Kidney tubule cell (primary cell): Measurements from ENCODE around the gene DNAJC13.
"Not testable (repeated sequence)": the region's sequence is repeated elsewhere in the genome, so short reads cannot be mapped to it uniquely, and the experiment has no call there.

ENCODE experiments used
- DNase-seq: peaks from one replicate; pipeline ENCODE4 v3.0.0-alpha.2; 2018; ENCODE audit warnings: low spot score

DNAJC13 gene

DNA sequence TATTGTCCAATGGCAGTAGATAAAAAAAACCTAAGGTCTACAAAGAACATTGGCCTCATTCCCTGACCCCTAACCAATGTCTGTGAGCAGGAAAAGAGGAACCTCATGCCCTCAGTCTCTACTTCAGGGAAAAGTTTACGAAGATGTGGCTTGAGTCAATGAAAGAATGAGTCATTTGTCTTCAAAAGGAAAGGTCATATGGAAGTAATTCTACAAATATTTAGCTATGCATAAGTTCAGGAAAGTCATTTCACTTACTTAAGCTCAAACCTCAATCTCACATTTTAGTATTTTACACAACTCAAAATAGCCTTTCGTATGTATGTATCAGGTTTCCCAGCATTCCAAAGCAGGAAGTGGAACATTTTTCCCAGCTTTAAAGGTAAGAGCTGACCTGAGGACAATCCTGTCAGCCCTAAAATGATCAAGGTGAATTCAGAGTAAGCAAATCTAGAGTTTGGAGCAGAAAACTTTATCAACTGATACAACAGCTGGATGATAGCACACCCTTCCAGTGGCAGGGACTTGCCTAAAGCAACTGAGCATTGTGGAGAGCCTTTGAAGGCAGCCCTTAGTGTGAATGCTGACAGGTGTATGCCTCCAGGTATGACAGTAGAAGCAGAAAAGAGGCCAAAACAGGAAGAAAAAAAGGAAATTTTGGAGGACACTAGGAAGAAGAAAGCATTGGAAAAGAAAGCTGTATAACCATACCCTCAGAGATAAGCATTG lies 125.9 kb downstream of the DNAJC13 start:
- peak; percentile 74 for DNase-seq

DNA sequence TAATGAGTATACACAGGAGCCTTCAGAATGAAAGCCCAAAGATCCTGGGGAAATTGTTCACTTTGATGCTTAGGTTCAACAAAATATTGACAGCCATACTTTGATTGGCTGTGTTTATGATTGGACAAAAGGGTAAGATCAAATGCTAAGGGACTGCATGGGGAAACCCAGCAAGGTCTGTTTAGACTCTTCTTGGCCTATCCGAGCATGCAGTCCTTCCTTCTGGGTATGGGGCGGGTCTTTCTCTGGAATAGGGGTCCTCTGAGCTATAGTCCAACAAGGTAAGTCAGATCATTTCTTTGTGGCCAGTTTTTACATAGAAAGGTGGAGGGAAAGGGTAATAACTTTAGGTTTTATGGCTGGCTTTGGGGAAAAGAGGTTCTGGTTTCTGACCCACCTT lies 126.8 kb downstream of the DNAJC13 start:
- no peak for DNase-seq

DNA sequence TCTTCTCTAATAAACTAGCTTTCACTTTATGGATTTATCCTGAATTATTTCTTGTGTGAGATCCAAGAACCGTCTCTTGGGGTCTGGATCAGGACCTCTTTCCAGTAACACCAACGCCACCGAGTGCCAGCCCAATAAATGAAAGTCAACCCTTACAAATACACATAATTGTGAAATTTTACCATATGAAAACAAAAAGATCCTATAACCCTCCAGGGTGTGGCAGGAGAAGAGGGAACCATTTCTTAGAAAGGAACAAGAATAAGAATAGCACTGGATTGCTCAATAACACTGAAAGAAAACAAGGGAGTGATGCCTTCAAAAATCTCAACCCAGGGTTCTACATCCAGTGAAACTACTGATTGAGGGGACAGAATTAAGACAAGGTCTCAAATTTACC lies 128.2 kb downstream of the DNAJC13 start:
- DNase-seq, result no peak

DNA sequence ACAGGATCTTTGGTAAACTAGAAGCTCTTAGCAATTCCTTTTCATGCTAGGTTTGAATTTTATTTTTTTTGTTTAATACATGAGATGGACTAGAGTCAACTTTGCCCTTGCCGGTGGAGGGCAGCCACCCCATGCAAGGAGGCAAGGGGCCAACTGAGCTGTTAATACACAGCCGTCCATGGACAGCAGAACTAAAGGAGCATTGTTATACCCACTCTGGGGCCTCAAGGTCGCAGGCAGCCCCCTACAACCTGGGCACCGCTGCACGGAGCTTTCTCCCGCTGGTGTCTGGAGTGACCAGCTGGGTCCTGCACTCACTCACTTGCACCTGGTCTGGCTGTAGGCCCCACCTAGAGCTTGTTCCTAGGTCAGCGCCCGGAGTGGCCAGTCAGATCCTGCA lies 131.9 kb downstream of the DNAJC13 start:
- DNase-seq, result no peak

DNA sequence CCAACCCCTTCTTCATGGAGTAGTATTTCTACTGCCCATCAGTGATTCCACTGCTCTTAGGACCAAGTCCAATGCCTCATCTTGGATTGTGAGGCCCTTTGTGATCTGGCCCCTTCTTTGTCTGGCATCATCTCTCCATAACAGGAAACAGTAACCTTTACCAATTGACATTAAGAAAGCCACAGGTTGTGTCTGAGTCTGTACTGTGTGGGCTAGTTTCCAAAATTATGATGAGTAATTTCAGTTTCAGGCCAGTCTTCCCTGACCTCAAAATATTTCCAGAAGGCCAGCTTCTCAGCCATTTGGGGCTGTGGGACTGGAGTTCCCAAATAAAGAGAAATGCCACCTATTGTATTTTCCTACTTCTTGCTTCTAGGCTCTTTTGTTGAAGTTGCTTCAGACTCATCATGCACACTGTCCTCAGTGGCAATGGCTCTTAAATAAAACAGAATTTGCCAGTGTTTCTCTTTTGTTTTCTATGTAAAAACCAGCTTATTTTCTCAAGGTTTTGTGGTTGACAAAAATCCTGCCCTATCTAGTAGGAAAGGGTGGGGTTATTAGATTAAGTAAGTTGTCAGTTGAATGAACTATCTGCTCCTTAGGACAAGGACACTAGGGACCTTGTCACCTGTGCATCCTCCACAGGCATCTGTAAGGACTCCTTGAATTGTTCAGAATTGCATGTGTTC lies 132.7 kb downstream of the DNAJC13 start:
- peak; percentile 54 for DNase-seq

DNA sequence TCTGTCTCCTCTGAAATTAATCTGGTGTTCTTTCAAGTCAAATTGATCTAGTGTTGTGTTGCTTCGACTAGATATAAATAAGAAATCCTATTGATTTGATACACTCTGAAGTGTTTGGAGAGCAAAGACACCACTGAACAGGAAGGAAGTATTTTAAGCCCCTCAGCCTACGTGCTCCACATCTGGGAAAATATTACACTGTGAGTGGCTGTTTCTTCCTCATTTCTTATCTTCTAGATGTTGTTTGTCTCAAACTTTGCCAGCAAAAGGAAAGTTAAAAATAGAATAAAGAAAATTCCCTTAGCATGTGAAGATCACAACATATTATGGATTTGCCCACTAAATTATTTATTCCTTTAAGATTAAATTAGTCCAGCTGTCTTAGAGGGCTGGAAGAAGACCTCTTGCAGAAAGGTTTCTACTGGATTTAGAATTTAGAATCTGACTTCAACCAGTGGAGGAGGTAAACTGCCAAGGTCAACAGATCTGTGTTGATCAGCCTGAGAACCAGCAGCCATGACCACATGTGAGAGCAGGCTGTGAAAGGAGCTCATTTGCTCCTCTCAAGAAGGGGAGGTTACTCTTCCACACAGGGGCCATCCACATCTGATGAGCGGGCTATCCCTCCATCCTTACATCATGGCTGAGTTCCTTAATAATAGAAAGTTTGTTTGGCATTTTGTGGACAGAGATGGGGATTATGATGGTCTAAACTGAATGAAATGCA lies 133.4 kb downstream of the DNAJC13 start:
- no peak for DNase-seq

DNA sequence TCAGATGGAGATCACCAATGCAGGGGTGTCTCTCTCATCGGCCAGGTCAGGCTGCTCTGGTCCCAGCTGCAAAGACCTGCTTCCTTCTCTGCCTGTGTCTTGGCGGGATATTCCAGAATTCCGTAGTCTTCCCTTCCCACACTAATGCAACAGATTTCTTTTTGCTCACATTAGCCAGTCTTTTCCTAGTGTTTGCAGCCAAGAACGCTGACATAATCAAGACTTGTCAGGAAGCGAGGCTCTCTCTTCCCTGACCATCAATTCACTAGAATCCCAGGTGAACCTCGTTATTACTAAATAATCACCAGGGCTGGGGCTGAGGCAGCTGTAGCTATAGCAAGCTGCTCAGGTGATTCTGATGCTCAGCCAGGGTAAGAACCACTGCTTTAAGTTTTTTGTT lies 136.5 kb downstream of the DNAJC13 start:
- no peak for DNase-seq

DNA sequence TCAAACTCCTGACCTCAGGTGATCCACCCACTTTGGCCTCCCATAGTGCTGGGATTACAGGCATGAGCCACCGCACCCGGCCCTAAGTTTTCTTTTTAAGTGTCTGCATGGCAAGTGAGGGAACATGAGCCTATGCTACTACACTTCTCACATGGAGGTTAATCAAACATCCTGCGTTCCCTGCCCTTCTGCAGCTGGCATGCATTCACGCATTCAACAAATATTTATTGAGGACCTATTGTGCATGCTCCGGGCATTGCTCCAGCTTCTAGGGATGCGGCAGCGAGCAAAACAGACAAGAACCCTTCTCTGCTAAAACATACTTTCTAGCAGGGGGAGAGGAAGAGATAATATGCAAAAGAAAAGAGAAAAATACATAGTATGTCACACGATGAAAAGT lies 137.1 kb downstream of the DNAJC13 start:
- no peak for DNase-seq

DNA sequence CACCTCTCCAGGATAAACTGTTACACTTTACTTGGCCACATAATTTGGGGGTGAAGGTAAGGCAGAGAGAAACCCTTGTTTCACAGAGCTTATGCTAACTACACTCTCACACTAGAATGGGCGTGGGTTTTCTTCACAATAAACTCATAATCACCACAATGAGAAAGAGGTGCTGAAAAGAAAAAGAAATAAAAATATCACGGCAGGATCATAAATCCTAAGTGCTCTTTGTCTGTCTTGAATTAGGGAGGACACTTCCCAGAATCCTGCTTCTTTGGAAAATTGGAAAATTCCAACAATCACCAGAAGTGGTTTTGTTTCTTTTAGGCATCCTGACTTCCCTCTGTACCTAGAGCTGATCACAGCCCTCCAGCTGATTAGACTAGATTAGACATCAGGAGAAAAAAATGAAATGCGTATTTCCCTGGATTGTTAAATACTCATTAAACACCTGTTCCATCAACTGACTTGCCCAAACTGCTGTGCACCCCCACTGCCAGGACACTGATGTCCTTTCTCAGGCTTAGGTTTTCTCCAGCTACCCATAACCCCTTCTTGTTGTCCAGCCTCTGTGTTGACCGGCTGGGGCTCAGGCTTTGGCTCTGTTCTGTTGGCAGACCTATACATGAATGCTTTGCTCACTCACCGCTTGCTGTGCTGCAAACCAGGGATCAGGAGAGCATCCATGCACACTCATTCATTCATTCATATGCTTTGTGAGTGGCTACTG lies 138.2 kb downstream of the DNAJC13 start:
- no peak for DNase-seq

DNA sequence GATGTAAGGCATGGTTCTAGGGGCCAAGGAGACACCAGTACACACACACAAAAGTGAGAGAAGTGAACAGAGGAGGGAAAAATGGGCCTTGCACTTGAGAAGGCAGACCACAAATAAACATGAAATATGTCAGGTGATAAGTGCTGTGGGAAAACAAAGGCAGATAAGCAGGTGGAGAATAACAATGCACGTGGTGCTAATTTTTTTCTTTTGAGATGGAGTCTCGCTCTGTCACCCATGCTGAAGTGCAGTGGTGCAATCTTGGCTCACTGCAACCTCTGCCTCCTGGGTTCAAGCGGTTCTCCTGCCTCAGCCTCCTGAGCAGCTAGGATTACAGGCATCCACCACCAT lies 138.7 kb downstream of the DNAJC13 start:
- not testable (repeated sequence) for DNase-seq

DNA sequence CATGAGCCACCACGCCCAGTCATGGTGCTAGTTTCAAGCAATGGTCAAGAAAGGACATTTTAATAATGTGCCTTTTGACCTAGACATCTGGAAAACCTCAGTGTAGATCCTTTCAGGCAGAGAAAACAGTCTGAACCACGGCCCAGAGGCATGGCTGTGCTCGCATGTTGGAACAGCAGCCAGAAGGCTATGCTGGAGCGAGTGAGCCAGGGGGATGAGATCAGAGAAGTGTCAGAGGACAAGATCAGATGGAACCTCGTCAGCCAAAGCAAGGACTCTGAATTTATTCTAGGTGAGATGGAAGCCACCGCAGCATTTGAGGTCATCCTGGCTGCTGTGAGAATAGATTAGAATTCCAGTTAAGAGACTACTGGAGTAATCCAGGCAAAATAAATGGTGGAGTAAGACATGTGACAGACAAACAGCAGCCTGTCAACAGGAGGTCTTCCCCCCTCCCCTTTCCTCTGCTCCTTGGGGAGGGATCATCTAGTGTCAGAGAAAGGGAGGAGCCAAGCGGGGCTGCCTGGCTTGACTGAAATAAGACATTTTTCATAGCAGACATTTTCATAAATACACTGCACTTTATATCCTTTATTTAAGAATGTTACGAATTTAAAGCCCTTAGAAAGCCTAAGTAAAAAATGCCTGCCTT lies 139.3 kb downstream of the DNAJC13 start:
- DNase-seq, result no peak

DNA sequence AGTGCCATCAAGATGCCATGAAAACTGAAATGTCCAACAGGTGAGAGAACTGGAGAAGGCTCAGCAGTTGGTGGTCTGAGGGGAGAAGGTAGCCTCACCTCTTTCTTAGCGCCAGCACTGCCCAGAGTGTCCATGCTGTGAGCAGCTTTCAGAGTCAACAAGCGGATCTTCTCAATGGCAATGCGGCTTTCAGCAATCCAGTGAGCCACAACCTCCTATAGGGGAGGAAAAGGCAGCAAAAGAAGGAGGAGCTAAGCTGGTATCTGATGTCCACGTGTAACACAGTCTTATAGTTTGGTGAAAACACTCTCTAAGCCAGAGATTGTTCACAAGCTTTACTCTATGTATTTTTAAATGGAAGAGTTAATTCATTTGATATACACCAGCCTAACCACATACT lies 143.7 kb downstream of the DNAJC13 start:
- no peak for DNase-seq

DNA sequence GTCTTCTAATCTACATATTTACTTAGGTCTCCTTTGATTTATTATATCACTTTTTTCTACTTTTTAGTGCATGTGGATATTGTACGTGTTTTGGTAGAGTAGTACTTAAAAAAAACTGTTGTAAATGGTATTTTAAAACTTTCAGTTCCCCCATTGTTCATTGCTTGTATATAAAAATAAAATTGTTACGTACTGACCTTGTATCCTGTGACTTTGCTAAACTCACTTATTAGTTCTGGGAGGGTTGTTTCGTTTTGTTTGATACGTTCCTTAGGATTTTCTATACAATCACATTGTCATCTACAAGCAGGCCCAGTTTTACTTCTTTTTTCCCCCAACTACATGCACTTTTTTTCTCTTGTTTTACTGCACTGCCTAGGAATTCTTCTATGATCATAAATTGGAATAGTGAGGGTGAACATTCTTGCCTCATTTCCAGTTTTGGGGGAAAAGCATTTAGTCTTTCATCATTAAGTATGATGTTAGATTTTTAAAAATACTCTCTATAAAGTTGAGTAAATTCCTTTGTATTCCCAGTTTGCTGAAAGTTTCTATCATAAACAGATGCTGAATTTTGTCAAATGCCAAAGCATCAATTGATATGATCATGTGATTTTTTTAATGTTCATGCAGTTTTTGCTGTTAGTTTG lies 146.2 kb downstream of the DNAJC13 start:
- DNase-seq, result no peak

DNA sequence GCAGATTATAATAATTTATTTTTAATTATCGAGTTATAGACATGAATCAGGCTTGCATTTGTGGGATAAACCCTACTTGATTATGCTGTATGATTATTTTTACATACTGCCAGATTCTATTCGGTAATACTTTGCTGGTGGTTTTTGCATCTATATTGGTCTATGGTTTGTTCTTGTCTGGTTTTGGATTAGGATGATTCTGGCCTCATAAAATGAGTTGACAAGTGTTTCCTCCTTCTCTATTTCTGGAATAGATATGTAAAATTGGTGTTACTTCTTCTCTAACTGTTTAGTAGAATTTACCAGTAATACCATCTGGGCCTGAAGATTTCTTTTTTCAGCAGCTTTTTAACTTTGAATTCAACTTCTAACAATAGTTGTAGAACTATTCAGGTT lies 146.8 kb downstream of the DNAJC13 start:
- DNase-seq, result no peak

DNA sequence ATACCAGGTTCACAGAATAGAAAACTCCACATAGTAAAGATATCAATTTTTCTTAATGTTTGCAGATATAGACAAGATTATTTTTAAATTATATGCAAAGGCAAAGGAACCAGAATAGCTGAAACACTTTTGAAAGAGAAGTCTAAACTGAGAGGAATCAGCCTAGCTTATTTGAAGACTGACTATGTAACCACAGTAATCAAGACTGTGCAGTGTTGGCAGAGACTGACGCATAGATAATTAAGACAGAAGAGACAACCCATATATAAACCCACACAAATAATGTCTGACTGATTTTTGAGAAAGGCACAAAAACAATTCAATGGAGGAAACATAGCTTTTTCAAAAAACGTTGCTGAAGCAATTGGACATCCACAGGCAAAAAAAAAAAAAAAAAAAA lies 151.1 kb downstream of the DNAJC13 start:
- no peak for DNase-seq

DNA sequence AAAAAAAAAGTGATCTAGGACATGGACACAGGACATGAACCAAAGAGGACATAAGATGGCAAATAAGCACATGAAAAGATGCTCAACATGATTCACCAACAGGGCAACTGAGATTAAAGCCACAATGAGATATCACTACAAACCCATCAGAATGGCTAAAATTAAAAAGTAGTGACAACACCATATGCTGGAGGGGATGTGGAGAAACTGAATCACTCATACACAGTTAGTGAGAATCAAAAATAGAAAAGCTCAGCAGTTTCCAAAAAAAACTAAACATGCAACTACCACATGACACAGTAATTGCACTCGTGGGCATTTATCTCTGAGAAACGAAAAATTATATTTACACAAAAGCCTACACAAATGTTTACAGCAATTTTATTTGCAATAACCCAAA lies 151.9 kb downstream of the DNAJC13 start:
- DNase-seq, result no peak

DNA sequence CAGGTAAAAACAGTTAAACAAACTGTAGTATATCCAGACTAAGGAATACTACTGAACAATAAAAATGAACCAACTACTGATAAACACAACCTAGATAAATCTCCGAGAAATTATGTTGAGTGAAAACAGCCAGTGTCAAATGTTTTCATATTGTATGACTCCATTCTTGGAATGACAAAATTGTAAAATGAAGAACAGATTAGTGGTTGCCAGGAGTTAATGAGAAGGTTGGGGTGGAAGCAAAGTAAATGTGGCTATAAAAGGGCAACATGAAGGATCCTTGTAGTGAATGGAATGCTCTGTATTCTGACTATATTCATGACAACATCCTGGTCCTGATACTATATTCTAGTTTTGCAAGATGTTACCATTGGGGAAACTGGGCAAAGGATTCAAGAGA lies 152.3 kb downstream of the DNAJC13 start:
- DNase-seq, result no peak

DNA sequence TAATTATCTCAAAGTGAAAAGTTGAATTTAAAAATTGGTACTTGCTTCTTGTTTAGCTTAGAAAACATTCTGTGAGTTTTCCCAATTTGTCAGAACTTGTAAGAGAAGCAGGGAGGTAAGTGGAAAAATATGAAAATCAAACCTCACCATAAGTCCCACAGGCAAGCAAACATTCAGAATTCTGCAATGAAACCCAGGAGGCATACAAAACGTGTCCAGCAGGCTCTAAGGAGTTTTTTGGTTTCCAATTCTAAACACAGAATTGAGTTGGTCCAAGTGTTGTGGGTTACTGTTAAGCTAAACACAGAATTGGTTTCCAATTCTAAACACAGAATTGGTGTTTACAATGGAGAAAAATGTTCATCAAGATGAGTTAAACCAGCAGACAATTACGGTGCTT lies 152.7 kb downstream of the DNAJC13 start:
- DNase-seq, result no peak

DNA sequence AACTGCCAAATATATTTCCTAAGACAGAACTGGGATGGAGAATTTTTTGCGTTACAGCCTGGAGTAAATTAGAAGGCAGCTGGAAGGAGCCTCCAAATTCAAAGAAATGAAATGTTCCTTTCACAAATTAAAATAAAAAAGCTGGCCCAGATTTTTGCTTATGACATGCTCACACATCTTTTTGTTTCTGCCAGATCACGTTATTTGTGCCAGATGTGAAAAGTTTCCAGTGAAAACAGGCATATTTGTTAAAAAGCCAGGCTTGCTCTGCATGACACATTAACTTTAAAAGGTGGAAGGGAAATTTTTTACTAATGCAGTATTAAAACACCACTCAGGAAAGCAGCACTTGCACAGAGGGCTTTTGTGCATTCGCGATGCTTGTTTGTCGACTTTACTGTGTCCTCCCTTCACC lies 156.5 kb downstream of the DNAJC13 start:
- no peak for DNase-seq

DNA sequence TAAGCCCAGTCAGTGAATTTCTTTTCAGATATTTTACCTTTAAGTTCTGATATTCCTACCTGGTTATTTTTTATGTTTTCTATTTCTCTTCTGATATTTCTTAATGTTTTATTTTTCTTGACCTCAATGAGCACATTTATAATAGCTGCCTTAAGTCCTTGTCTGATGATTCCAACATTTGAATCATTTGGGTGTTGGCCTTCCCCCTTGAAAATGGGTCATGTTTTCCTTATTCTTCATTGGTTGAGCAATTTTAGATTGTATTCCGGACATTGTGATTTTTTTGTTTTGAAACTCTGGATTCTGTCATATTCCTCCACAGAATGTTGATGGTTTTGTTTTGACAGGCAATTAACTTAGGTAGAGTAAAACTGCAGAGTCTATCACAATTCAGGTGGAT lies 170.1 kb downstream of the DNAJC13 start:
- no peak for DNase-seq
